ENCODE results near the gene SOCS3.

- TF ChIP-seq CTCF (IDR thresholded peaks at IDR 0.05) (no peak), POLR2AphosphoS5 (IDR thresholded peaks at IDR 0.05) (no peak), POLR2A (IDR thresholded peaks at IDR 0.05) (no peak)
These were observed 18.0 kb upstream of the SOCS3 start for GRCh38 chr17:78377858-78378224.

Data from prostate gland (tissue), 2 donors.